ENCODE data around the gene CELSR1.

- TF ChIP-seq POLR2A (IDR thresholded peaks at IDR 0.05; ENCODE audit: low read depth, low read length) (no peak), POLR2AphosphoS5 (IDR thresholded peaks at IDR 0.05; ENCODE audit: low read depth, low read length) (no peak)
Observed at GRCh38 chr22:46339956-46340355, 197.5 kb downstream of the CELSR1 start.

Measured in GM12892 (cell line).